ENCODE results near the gene FSIP2. TPM values are rescaled to one million over a fixed set of nuclear protein-coding genes. Genes with fewer than 3 reads are reported as not detected.

FSIP2 gene, protein sequence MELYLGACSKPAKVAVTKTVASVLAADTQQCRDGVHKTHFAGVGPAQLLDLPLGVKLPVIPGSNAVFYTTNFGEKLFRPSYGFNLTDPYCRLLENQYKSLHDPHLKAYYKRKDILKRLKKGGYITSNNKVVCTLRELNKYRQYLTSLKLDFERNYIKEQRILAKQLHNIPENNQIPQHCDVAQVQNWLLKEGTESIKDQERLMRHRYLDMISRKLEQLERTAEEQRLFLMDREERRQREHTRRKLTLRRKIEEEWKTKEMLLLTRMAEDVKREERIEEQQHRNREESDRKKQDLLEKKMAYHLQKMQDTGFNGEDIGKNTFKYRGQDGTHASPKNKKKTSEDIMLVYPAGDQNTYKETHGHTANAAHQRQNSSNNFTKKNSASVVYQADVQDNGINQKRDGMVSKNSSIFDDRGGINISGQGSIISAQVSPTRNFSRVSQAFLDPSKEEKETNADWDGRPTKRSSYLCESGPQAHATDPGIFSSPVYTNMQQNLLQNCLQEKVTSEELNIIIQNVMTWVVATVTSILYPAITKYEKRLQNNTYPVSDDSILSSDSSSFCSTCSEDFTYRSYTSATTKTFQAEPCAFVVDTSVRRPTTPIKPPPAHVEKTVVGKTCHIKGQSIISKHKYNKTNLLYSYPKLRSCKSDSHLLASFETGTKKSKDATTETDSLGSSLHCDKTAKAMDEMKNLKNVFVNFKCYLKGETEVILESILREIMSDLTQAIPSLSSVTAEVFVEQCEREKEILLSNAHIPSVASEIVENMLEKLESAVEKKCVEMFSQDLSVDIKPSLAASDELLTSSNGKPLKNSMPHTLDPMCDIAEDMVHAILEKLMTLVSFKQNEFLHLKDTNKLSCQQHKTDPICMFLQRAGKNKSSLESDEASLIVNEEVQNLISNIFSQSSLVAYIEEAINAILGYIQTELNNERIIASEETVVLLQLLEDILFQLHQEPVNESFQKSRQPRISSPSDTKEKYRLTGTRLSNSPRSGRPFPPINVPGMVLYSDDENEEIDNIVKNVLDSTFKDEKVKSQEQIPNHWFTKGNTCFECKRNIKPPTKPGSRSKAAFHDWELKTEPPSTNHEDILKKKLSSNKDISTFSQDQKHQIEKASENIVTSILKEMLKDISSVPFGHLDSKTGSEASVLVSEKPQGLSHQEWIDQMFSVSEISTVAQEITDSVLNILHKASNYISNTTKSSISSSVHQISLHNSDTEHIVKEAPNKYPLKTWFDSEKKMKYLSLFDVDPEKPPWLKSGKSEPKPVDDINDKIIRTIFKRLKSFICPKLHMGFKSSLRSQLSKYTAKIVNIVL (N-terminal part only)
- 0.04 TPM for polyA plus RNA-seq (2013, experiment 1 of 2; ENCODE audit: insufficient read length)
- polyA plus RNA-seq (2013, experiment 2 of 2; ENCODE audit: insufficient read length): 0.18 TPM

DNA sequence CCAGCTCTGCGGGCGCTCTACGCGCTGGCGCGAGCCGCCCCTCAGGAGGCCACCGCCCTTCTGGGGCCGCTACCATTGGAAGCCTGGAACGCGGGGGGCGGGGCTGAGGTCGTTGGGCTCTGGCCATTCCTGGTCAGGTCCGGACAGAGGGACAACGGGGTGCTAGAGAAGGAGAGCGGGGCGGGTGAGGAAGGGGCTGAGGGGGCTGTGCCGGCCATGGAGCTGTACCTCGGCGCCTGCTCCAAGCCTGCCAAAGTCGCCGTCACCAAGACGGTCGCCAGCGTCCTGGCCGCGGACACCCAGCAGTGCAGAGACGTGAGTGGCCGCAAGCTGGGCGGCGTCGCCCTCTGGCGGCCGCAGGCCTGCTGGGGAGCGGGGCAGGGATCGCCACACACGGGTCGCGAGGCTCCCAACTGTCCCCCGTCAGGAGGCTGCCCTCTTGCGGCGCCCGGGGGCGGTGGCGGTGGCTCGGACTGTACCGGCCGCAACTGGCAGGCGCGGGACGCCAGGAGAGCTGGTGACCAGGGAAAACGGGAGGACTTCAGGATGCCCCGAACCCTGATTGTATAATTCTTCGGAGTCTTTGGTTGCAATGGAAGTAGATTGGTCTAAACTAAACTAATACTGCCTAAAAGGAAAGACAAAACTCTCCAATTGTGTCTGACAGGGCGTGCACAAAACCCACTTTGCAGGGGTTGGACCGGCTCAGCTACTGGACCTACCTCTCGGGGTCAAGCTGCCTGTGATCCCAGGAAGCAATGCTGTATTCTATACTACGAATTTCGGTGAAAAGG lies at the start of gene FSIP2:
Gene FSIP2 (plus strand): TSS at position 126 of the 794 bp plus-strand sequence. CDS start 91 bp downstream, at position 217.
- DNase-seq: peak; percentile 83

DNA sequence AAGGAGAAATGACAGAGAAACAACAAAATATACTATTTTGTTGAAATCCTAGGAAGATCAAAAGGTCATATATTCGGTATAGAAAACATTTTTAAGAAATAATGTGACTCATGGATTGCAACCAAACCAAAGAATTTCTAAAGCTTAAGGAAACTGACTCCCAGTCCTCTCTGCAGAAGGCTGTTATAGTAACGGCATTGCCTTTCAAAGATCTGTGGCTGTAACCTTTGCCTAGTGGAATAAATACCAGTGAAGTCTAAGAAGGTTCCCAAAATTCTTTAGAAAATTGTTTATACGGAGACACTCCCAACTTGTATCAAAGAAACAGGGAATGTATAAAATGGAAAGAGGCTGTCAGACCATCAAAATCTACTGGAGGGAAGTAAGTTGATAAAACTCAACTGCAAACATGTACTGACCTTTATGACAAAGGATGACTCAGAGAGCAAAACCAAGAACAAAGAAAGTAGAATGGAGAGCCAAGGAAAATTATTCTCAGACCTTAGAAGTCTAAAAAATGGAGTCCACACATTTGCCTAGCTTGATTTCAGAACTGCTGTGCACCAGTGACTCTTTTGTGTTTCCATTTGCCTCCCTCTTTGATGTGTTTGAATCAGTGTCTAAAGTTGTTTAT lies 48.6 kb upstream of the FSIP2 start:
- DNase-seq: no peak

DNA sequence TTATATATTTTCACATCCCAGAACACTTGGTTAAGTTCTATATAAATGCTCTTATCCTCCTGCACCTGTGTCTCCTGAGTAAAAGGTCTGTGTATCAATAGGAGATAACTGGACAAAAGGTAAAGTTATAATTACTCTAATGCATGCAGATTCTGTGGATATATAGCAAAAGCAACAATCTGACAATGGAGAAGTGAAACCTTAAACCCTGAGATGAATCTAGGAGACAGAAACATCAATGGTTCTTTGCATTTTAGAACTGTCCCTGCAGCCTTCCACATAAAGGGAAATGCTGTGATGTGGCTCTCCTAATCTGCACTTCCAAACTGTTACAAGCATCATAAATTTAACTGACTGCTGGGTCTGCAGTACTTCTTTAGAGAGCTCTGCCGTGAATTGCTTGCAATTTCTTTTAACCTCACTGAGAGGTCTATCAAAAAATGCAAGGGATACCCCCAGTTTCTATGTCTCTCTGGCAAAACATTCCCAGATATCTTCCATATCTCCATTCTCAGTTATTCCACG lies 42.8 kb upstream of the FSIP2 start:
- DNase-seq: no peak

DNA sequence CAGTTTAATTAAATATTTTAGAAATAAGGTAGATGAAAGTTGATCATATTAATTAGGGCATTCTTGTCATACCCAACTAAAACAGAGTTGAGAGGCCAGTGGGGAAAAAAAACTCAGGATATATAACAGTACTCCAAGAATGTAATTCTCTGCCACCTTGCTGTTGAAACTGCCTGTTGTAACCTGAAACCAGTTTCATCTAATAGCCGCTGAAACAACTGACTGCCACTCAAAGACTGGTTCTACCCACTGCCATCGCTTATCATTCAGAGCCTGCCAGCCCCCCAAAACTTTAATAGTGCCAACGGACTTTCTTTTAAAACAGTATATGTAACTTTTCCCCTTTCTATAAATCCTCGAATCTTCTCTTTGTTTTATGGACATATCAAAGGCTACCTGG lies 37.7 kb upstream of the FSIP2 start:
- no peak for DNase-seq

DNA sequence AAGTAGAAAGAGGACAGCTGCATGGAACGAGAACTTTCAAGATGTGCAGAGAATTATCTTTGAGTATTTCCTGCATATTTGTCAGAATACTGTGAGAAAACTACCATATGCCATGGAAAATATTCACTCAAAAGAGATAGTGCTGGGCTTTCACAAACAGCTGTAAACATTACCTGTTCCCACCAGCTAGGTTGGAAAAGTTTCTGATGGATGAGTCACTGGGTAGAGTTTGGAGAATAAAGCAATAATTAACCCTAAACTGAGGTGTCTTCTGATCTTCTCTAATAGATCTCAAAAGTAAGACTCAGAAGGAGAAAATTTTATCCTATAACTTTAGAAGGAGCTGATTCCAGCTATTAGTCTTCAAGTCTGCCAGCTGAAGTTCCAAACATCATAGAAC lies 3.9 kb upstream of the FSIP2 start:
- DNase-seq: no peak

DNA sequence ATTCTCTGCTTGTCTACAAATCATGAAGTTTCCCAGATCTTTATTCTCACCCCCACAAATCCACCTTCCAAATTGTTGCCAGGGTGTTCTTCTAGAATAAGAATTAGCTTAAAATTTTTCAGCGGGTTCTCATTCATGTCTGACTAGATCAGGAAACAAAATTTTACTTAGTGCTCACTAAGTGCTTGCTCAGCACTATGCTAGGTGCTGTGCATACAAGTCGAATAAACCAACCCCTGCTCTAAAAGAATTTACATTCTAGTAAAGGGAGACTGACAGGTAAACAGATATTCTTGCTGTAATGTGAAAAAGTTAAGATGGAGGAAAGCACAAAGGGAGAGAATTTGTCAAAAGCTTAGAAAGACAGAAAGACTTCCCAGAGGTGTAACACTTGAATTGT lies 2.4 kb upstream of the FSIP2 start:
- DNase-seq: no peak

DNA sequence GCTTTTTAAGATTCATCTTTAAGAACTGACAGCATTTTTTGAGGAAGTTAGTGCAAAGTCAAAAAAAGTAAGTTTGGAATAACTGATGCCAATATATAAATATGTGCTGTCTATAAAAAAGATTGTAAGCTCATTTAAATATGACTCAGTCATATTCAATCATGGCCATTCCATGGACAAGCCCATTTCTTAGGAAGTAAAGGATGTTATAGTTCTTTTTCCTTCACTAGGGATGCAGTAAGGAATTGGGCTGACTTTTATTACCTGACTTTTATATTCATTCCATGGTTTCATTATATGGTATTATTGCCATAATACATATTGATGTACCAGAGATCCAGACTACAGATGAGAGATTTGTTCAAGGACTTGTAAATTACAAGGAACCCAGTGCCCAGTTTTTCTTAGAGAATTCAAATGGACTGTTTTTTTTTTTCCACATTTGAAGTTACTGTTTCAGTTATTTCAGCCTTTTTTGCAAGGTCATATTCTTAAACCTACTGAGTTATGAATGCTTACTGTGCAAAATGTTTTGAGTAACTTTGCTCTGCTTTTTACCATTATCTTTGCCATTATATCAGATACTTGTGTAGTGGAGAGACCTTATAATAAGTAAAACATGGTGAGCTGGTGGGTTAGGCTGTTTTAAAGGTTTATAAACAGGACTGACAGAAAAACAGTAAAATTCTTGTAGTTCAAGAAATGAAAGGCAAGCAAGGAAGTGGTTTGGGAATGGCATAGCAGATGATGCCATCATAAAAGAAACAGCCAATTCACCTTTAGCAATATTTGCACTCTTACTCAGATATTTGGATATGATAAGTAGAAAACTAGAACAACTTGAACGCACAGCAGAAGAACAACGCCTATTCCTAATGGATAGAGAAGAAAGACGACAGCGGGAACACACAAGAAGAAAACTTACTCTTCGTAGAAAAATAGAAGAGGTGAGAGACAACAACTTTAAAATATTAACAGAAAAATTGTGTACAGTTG lies 7.6 kb downstream of the FSIP2 start:
- no peak for DNase-seq

DNA sequence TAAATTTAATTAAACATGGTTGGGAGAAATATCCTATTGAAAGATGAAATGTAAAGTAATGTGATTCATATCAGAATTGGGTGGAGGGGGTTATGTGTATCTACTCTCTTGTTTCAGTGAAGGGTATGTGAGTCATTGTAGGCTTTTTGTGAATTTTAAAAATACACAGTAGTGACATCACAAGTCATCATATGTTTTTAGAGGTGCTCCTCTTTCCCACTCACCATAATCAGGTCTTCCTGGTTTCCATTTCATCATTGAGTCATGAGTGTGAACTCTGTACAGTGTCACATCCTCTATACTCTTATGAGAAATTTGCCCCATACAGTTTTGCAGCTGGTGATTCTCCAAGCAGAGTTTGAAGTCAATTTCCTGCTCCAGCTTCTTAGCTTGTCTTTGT lies 18.8 kb downstream of the FSIP2 start:
- DNase-seq: no peak

DNA sequence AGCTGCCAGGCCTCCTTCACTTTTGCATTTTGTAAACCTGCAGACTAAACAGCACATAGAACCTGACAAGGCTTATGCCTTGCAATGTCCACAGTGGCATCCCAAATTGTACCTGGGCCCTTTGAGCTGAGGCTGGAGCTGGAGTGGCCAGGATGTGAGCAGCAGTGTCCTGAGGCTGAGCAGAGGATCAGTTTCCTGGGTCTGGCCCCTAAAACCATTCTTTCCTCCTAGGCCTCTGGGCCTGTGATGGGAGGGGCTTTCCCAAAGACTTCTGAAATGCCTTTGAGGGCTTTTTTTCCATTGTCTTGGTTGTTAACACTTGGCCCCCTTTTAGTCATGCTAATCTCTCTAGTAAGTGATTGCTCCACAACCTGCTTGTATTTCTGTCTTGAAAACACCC lies 32.8 kb downstream of the FSIP2 start:
- no peak for DNase-seq

DNA sequence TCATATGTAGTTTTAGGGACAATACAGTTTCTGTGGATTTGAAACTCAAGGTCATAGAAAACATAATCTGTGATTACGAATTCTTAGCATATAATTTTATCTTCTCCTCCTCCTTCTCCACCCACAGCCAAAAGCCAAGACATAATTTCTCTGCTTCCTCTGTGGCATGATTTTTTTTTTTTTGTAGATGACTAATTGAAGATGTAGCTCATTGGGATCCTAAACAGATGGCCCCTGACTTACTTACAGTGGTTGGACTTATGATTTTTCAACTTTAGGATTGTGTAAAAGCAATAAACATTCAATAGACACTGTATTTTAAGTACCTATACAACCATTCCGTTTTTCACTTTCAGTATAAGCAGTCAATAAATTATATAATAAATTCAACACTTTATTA lies 42.3 kb downstream of the FSIP2 start:
- DNase-seq: no peak

DNA sequence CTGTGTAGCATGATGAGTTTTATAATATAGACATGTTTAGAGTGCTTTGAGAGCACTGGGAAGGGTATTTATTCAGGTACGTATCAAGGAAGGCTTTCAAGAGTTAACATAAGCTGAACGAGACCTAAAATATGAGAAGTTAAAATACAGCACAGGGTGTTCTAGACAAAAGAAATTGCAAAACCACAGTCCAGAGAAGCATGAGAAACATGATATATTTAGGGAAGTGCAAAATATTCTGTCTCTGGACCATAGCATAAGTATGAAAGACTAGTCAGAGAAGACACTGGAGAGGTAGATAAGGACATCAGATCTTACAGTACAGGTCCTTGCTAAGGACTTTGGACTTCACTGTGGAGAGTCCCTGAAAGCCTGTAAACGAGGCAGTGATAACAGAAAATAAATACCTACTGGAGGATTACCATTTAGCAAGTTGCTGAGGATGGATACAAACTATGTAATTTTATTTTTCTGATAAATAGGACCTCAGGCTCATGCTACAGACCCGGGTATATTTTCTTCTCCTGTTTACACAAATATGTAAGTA lies 43.7 kb downstream of the FSIP2 start:
- DNase-seq: no peak

DNA sequence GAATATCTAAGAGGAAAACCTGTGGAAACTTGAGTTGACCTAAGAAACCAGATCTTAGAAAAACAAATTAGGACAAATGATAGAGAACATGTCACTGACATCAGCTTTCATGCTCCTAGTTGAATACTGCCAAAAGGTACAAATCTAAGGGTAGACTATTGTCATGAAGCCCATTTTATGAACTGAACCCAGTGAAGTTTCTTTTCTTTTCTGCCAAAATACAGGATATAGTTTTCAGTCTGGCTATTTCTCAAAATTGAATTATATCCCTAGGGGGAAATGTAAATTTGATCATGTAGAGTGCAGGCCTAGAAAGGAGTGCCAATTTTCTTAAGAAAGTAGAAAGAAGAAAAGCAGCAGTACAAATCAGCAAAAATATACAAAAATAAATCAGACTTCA lies 46.6 kb downstream of the FSIP2 start:
- no peak for DNase-seq

DNA sequence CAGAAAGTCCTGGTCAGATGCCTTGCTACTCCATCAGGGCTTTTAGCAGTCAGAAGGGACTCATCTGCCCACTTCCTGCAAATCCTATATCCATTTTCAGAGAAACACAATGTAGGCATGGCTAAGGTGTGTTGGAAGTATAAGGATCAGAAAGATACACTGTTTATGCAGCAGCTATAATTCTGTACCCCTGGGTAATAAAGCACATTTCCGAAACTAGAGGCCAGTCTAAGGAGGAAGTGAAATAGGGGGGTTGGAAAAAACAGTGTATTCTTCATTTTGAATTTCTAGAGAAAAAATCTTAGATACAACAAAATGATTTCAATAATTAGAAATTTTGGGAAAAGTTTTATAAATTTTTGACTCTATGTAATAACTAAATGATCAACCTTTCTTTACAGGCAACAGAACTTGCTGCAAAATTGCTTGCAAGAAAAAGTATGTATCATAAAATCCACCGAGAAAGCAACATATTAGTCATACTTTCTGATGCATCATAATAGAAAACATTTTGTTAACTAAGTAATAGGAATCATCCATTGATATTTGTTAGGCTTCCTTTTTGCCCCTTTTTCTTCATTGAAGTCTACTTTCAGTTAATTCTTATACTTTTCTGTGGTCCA lies 47.4 kb downstream of the FSIP2 start:
- no peak for DNase-seq

DNA sequence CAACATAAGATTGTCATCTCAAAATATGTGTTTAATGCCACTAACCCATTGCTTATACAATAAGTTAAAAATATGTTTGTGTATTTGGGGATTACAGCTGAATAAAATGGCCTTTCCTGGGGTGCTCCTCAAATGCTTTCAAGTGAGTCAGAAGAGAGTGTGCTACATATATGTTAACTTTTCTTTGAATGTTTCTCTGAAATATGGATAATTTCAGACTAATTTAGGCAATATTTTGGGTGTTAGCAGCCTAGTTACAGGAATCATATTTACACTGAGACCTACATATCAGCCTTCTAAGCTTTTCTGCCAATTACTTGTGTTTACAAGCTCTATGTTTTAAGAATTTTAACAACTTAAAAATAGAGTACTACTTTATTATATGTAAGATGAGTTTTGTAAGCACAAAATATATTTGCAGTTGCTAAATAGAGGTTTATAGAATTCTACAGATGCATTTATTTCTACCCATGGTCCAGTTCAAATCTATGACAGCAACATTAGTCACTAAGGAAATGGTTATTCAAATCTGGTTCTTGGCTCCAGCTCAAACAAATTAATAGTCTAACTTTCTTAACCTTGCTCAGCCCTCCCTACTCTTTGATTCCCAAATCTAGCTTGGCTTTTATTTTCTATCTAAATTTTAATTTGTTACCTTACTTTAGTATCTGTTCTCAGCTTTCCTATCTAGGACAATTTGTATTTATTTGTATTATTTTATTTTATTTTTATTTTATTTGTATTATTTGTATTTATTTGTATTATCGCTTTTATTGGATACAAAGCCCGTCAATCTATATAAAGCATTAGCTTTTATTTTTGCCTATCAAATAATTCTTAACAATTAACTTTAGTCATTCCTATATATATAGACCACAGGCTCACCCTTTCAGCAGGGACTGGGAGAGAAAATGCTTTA lies 48.9 kb downstream of the FSIP2 start:
- DNase-seq: peak; percentile 29

DNA sequence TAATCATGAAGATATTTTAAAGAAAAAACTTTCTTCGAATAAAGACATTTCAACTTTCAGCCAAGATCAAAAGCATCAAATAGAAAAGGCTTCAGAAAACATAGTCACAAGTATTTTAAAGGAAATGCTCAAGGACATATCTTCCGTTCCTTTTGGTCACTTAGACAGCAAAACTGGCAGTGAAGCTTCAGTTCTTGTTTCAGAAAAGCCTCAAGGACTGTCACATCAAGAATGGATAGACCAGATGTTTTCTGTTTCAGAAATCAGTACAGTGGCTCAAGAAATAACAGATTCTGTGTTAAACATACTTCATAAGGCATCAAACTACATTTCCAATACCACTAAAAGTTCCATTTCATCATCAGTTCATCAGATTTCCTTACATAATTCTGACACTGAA lies 51.8 kb downstream of the FSIP2 start:
- DNase-seq: no peak

DNA sequence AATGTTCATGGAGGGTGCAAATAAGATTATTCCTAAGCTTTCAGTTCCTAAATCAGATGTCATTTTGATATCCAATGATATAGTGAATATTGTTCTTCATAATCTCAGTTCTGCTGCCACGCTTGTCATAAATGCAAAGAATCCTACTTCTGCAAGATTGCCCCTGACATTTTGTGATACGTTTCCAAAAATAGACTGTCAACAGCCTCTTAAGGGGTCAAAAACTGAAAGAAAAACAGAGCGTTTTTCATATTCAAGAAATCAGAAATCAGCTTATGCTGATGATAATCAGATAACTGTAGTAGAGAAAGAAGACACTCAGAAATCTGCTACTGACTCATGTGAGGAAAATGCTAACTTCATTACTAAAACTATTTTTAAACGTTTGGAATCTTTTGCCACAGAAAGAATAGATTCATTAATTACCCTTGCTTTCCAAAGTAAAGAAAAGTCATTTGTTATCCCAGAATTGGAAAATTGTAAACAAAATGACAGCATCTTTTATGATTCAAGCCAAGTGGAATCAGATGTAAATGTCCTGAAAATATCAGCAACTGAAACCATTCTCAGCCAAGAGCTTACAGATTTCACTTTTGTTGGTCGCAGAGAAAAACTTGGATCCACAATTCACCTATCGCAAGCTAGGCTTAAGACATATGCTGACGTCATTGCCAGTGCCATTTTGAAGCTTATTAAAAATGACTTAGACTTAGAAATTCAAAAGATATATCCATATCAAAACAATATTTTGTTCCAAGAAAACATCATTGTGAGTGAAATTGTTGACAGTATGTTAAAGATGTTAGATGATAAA lies 55.1 kb downstream of the FSIP2 start:
- DNase-seq: no peak

DNA sequence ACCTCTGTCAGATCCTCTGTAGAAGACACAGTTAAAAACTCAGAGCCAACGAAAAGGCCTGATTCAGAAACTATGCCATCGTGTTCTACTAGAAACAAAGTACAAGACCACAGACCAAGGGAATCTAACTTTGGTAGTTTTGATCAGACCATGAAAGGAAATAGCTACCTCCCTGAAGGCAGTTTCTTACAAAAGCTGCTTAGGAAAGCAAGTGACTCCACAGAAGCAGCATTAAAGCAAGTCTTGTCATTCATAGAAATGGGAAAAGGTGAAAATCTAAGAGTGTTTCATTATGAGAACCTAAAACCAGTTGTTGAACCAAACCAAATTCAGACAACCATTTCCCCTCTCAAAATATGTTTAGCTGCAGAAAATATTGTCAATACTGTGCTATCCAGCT lies 58.2 kb downstream of the FSIP2 start:
- DNase-seq: no peak

Measured in fibroblast of skin of scalp (primary cell).